GM12865 (cell line): ENCODE data around the gene ACER3.

Source experiments
- DNase-seq: peaks from one replicate; pipeline ENCODE4 v3.0.0; 2010; ENCODE audit warnings: low read depth
- H3K4me3 ChIP-seq: 2 replicates; pipeline ENCODE4 v1.5.1; 2011; ENCODE audit warnings: mild to moderate bottlenecking, low read depth, low read length, control low read depth
- CTCF ChIP-seq: IDR thresholded peaks from 2 replicates; pipeline ENCODE4 v1.5.1; 2011; ENCODE audit warnings: low read length, control low read depth, low read depth, inconsistent platforms; ENCODE audit not compliant: insufficient read depth; ENCODE audit errors: missing control alignments

ACER3 gene

GRCh38 chr11:76872959-76873827, 12.5 kb downstream of the ACER3 start:
- DNase-seq = no peak
- no peak for TF ChIP-seq CTCF
- H3K4me3 ChIP-seq = no peak overlapping the region

- DNase-seq = no peak
- no peak for TF ChIP-seq CTCF
- H3K4me3 ChIP-seq = no peak overlapping the region
These were observed 17.3 kb downstream of the ACER3 start for GRCh38 chr11:76878014-76878413.

- no peak overlapping the region for H3K4me3 ChIP-seq
- TF ChIP-seq CTCF = no peak
- DNase-seq = no peak
These were observed 19.6 kb downstream of the ACER3 start for GRCh38 chr11:76880314-76880713.

GRCh38 chr11:76880956-76881355, 20.2 kb downstream of the ACER3 start:
- no peak for TF ChIP-seq CTCF
- DNase-seq = no peak
- no peak overlapping the region for H3K4me3 ChIP-seq

- peak; percentile 26 for DNase-seq
- no peak for TF ChIP-seq CTCF
- no peak overlapping the region for H3K4me3 ChIP-seq
These were observed 24.8 kb downstream of the ACER3 start for GRCh38 chr11:76885390-76886097.

GRCh38 chr11:76888989-76889388, 28.3 kb downstream of the ACER3 start:
- TF ChIP-seq CTCF = no peak
- H3K4me3 ChIP-seq = no peak overlapping the region
- no peak for DNase-seq
